HG02885 (cell line): ENCODE measurements around the gene TRAPPC3.
"Not testable (repeated sequence)": the region's sequence is repeated elsewhere in the genome, so short reads cannot be mapped to it uniquely, and the experiment has no call there.

Source experiments
- ATAC-seq: cut with Tn5 transposase; IDR thresholded peaks from one replicate; pipeline ENCODE4 v1.9.1; 2021; ENCODE audit warnings: mild to moderate bottlenecking; ENCODE audit not compliant: unreplicated experiment, poor library complexity

The TRAPPC3 gene

DNA sequence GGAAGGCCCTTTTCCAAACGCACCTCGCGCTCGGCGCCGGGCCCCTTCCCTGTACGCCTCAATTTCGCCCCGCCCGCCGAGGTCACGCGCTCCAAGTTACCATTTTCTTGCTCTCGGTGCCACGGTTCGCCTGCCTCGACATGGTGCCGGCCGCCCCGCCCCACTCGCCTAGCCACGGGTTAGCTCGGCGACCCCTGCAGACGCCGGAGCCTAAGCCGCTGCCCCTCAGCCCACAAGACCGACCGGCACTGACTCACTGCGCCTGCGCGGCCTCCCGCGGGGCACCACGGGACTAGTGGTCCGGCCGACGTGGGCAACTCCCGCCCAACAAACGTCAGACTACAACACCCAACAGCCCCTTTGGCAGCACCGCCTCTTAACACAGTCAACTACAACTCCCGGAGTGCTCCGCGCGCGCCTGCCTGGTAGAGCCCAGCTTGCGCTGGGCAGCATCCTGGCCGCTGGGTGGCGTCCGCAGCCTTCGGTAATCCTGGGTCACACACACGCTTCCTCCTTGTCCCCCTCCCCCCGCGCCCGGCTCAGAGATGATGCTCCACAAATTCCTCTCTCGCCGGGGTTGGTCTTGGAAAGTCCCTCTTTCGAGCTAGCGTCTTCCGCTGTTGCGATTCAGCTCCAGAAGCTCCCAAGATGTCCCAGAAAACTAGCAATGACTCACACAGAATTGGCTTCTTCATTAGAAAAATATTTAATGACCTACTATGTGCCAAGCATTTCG, at the start of gene TRAPPC3:
Gene TRAPPC3 (minus strand): TSS at position 250 of the 736 bp plus-strand sequence. CDS start 108 bp downstream, at position 142.
- ATAC-seq = peak; percentile 91

DNA sequence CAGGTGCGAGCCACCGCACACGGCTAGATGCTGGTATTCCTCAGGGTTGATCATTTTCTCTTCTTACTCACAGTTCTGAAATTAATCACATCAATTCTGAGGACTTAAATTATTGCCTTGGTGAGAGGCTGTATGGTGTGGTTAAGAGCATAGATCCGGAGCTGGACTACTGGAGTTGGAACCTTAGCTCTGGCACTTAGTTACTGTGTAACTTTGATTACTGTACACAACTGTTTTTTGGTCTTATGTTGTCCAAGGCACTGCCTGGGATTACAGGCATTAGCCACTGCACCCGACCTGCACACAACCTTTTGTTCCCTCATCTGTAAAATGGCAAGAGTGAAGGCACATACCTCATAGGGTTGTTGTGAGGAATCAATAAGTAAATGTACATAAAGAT, 49.4 kb upstream of the TRAPPC3 start:
- no peak for ATAC-seq

DNA sequence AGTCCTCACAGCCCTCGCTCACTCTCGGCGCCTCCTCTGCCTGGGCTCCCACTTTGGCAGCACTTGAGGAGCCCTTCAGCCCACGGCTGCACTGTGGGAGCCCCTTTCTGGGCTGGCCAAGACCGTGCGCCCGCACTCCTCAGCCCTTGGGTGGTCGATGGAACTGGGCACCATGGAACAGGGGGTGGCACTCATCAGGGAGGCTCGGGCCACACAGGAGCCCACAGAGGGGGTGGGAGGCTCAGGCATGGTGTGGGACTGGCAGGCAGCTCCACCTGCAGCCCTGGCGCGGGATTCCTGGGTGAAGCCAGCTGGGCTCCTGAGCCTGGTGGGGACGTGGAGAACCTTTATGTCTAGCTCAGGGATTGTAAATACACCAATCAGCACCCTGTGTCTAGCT, 47.5 kb upstream of the TRAPPC3 start:
- ATAC-seq = not testable (repeated sequence)

DNA sequence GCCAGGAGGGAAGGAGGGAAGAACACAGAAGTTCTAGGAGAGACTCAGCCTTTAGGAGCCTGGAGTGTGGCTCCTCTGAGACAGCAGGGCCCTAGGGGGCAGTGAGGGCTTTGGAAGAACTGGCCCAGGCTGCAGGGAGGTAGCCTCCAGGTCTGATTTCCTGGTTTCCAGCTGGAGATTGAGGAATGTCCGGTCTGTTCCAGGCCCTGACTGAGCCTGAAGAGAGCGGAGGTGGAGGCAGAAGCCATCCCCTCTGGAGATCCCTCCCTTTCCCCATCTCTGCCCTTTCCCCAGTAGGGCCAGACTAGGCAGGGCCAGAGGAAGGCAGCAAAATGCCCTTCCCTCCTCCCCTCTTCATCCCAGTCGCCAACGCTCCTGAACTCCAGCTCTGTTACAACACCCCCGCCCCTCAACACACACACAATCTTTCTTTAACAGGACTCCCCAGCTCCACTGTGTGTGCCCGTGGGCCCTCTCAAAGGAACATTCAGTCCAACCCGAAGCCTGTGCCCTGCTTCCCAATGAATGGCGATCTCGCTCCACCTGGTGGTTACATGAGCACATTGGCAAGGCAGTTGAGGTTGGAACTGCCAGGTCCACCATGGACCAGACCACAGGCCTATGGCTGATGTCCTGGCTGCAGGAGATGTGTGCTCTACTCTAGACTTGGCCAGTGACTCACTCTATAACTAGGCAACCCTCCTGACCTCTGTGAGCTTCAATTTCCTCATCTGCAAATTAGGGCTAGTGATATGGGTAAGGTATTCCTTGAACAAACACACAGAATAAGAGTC, 38.7 kb upstream of the TRAPPC3 start:
- peak; percentile 66 for ATAC-seq

DNA sequence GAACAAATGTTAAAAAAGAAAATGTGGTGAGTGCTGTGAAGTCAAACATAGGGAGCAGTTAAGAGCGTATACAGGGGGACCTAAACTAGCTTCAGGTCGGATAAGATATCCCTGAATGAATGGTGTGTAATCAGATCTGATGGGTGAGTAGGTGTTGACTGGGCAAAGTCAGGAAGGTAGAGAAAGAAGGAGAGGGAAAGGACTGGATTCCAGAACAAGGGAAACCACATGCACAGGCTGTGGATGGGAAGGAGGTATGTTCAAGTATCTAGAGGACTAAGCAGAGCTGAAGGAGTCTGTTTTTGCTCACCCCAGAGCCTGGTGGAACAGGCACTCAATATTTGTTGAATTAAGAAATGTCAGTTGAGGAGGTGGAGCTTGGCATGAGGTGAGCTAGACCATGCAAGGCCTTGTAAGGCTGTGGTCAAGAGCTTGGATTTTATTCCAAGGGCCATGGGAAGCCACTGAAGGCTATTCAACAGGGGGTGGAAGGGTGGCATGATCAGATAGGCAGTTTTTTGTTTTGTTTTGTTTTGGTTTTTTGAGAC, 34.1 kb upstream of the TRAPPC3 start:
- no peak for ATAC-seq

DNA sequence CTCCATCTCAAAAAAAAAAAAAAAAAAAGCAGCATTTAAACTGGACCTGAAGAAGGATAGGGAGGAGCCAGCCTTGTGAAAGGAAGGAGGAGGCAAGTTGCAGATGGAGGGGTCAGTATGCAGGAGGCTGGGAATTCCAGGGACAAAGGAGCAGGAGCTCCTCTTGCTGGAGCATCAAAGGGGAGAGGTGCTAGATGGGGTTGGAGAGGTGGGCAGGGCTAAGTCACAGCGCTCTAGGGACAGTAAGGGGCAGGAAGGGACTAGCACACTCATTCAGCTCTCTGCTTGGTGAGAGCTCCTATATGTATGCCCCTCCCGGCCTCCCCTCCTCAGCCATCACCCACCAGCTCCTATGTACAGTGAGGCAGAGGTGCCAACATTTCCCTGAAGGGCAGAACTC, 33.4 kb upstream of the TRAPPC3 start:
- no peak for ATAC-seq

DNA sequence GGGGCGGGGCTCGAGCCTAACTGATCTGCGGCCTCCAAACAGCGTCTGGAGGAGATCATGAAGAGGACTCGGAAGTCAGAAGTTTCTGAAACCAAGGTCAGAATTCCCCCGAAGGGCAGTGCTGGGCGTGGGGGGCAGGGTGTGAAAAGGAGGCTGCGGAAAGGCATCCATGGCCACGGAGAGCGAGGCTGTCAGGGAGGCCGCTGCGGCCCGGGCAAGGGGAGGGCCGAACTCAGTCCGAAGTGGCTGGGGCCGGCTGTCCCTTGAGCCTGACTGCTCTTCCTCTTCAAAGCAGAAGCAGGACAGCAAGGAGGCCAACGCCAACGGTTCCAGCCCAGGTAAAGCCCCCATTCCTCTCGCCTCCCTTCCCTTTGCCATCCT, 29.9 kb upstream of the TRAPPC3 start:
- no peak for ATAC-seq

DNA sequence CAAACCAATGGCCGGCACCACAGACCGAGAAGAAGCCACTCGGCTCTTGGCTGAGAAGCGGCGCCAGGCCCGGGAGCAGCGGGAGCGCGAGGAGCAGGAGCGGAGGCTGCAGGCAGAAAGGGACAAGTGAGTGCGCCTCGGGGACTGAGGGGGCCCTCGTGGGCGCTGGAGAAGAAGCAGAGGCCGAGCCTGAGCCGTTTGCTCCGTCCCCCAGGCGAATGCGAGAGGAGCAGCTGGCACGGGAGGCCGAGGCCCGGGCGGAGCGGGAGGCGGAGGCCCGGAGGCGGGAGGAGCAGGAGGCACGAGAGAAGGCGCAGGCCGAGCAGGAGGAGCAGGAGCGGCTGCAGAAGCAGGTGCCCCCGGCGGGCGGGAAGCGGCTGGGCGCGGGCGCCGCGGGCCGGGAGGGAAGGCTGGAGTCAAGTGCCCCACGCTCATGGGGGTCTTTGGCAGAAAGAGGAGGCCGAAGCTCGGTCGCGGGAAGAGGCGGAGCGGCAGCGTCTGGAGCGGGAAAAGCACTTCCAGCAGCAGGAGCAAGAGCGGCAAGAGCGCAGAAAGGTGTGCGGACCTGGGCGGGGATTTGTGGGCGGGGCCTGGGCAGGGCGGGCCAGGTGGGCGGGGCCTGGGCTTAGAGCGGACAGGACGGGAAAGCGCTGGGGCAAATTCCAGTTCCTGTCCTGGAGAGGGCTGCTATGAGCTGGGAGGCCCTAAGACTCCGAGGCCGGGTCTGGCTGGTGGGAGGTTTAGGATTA, 29.4 kb upstream of the TRAPPC3 start:
- no peak for ATAC-seq

DNA sequence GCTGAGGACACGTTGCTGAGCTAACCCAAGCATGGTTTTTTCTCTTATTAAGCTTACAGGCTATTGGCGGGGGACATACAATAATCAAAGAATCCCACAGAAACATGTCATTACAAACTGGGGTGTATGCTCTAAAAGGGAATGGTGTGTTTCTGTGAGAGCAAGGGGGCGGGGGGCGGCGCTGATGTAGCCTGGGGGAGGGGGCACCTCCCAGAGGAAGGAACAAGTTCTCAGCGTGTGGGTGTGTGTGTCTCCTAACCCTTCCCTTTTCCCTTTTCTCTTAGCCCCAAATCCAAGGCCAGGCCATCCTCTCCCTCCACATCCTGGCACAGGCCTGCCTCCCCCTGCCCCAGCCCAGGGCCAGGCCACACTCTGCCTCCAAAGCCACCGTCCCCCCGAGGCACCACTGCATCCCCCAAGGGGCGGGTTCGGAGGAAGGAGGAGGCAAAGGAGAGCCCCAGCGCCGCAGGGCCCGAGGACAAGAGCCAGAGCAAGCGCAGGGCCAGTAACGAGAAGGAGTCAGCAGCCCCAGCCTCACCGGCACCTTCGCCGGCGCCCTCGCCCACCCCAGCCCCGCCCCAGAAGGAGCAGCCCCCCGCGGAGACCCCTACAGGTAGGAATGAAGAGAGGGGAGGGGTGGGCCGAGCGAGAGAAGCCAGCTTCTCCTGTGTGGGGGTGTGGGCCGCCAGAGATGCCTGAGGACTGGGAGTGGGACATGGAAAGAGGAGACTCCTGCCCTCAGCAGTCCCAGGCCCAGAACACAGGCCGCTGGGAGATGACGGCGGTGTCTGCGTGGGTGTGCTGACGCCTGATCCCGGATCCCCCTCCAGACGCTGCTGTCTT, 28.5 kb upstream of the TRAPPC3 start:
- ATAC-seq = no peak

DNA sequence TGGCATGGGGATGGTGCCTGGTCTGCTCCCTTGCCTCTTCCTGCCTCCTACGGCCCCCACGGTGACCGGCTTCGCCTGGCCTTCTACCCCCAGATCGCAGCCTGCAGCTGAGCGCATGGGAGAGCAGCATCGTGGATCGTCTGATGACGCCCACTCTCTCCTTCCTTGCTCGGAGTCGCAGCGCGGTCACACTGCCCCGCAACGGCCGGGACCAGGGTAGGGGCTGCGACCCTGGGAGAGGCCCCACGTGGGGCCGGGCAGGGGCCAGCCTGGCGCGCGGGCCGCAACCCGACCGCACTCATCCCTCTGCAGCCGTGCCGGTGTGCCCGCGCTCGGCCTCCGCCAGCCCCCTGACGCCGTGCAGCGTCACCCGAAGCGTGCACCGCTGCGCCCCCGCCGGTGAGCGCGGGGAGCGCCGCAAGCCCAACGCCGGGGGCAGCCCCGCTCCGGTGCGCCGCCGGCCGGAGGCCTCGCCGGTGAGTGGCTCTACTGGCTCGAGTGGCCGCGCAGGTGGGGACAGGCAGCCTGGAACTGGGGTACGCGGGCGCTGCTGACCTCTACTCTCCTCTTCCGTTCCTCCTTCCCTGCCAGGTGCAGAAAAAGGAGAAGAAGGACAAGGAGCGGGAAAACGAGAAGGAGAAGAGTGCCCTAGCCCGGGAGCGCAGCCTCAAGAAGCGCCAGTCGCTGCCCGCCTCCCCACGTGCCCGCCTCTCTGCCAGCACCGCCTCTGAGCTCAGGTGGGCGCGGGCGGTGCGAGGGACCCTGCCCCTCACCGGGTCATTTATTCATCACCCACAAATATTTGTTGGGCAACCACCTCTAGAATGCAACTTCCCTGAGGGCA, 27.0 kb upstream of the TRAPPC3 start:
- ATAC-seq = no peak

DNA sequence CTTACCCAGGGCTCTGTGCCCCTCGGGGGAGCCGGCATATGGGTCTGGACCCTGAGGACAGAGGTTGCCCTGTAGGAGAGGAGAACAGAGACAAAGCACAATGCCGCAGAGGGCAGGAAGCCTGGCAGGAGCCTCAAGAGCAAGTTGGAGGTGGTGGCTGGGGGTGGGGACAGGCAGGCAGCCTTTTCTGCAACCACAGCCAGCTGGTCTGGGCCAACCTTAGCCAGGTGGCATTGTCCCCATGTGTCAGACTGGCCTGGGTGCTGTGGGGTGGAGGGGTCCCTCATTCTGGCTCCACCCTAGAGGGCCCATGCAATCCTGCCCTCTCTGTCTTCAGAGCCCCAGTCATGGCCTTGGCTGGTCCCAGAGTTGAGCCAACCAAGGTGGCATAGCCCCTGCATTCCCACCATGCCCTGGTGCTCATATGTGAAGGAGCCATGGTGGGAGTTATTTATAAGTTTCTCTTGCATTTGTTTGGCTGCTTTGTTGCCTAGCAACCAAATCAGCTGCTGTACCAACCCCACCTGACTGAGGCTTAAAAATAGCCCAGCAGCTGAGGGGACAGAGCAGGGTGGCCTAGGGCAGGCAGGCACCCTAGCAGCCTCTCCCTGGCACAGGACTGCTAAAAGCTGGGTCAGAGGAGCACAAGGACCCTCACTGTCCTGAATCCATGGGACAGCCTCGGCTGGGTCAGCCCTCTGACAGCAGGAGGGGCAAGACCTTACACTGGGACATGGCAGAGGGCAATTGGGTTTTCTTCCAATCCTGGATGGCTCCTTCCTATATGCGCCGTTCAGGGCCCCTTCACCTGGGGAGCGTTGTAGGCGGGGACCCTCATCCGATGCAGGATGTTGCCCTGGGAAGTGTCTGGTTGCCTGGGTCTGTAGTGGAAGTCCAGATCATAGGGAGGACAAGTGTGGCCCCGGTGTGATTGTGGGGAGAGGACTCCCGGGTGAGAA, 26.1 kb upstream of the TRAPPC3 start:
- ATAC-seq = no peak

DNA sequence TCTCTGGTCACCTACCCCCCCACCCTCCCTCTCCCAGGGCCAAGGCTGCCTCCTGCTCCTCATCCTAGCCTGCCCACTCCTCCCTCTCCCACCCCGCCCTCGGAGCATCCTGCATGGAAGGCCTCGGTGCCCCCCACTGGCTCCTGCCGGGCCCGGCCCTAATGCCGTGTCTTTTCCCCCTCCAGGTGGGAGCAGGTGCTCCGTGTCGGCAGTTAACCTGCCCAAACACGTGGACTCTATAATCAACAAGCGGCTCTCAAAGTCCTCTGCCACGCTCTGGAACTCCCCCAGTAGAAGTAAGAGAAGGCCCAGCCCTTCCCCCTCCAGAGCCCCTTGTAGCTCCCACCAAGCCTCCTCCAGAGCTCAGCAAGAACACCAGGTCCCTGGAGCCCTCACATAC, 25.4 kb upstream of the TRAPPC3 start:
- no peak for ATAC-seq

DNA sequence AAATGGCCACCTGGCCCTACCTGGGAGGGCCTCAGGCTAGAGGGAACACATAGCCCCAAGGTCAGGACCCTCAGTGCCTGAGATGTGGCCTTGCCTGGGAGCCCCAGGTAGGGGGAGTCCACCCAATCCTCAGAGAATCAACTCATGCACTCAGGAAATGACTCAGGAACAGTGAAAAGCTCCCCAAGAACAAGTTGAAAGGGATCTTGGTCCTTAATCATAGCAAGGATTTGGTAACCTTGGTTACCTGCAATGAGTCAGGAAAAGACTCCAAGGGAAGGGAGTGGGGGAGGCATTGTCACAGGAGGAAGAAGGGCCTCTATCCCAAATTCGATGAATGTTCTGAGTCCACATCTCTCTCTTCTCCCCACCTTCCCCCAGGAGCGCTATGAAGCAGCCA, 23.7 kb upstream of the TRAPPC3 start:
- ATAC-seq = no peak

DNA sequence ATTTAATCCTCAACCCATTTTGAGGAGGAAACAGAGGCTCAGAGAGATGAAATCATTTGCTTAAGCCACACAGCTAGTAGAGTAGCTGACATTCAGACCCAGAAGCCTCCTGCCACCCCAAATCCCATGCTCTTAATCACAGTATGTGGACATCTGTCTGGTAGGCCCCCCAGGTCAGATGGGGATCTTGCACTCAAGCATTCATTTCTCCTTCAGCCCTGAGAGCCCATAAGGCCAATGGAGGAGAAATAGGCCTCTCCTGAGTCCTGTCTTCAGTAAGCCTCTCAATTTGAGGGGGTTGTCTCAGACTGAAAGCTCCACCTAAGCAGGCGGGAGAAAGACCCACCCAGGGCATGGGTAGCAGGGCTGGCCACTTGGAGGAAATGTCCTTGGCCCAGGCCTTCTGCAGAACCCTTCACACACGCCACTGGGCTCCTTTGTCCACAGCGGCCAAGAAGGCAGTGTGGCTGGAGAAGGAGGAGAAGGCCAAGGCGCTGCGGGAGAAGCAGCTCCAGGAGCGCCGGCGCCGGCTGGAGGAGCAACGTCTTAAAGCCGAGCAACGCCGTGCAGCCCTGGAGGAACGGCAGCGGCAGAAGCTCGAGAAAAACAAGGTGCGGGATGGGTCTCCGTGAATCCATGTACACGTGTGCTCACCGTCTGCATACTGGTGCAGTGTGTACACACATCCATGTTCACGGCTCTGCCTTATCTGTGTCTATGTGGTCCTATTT, 22.9 kb upstream of the TRAPPC3 start:
- ATAC-seq = no peak

DNA sequence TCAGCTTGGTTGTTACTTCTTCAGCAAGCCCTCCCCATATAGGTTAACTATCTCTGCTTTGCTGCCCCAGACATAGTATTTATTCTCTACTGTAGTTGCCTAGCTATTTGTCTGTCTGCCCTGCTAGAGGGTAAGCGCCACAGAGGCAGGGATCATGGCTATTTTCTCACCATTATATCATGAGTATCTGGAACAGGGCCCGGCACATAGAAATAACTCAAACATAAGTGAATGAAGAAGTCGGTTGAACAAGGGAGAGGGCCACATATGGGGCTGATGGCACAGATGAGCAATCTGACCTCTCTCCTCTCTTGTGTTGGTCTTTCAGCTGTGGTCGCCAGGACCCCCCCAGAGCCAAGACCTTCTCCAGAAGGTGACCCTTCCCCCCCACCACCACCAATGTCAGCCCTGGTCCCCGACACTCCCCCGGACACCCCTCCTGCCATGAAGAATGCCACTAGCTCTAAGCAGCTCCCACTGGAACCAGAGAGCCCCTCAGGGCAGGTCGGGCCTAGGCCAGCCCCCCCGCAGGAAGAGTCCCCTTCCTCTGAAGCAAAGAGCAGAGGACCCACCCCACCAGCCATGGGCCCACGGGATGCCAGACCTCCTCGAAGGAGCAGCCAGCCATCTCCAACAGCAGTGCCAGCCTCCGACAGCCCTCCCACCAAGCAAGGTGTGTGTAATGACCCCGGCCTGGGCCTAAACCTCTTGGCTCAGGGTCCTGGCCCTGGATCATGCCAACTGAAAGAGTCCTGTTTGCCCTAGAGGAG, 21.5 kb upstream of the TRAPPC3 start:
- ATAC-seq = no peak

DNA sequence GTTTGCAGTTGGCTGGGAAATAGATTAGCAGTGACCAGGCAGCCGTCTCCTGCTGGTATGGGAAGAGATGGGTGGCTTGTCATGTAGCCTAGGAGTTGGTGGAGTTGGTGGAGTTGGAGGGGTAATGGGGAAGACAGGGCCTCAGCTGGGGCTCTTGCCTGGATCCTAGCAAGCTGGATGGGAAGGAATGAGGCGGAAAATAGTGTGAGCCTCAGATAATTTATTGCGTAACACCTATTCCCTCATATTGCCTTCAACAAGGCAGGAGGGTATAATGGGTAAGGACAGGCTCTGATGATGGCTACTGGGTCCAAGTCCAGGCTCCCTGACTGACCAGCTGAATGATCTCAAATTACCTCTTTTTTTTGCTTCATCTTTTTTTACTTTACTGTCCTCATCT, 19.2 kb upstream of the TRAPPC3 start:
- ATAC-seq = no peak
